HG02870 (cell line): ENCODE measurements around the gene CYP3A7.
"Not testable (repeated sequence)": the region's sequence is repeated elsewhere in the genome, so short reads cannot be mapped to it uniquely, and the experiment has no call there.

Experiments
- ATAC-seq: cut with Tn5 transposase; IDR thresholded peaks from one replicate; pipeline ENCODE4 v1.9.1; 2021; ENCODE audit warnings: mild to moderate bottlenecking, moderate library complexity; ENCODE audit not compliant: unreplicated experiment

CYP3A7 gene

GRCh38 chr7:99674995-99675742, 59.8 kb downstream of the CYP3A7 start:
- no peak for ATAC-seq

GRCh38 chr7:99672573-99672972, 62.4 kb downstream of the CYP3A7 start:
- no peak for ATAC-seq

- no peak for ATAC-seq
These were observed 65.2 kb downstream of the CYP3A7 start for GRCh38 chr7:99669782-99670181.

GRCh38 chr7:99668541-99668940, 66.5 kb downstream of the CYP3A7 start:
- ATAC-seq, result no peak

GRCh38 chr7:99667179-99667578, 67.8 kb downstream of the CYP3A7 start:
- ATAC-seq, result no peak

GRCh38 chr7:99666013-99666395, 69.0 kb downstream of the CYP3A7 start:
- ATAC-seq, result no peak

- ATAC-seq, result no peak
These were observed 69.5 kb downstream of the CYP3A7 start for GRCh38 chr7:99665312-99666012.

GRCh38 chr7:99657879-99658278, 77.1 kb downstream of the CYP3A7 start:
- not testable (repeated sequence) for ATAC-seq
